Fibroblast of villous mesenchyme (primary cell): ENCODE measurements around the gene LLGL1. TPM values are rescaled to one million over a fixed set of nuclear protein-coding genes. Genes with fewer than 3 reads are reported as not detected.
A peak's percentile ranks its signal among the peaks of the same experiment; 100 is the strongest.

Source experiments
- DNase-seq: peaks from one replicate; pipeline ENCODE4 v3.0.0-alpha.2; 2010; ENCODE audit warnings: low read depth
- H3K4me3 ChIP-seq: 2 replicates; pipeline ENCODE4 v1.5.1; 2011; ENCODE audit warnings: low read depth, mild to moderate bottlenecking, low read length
- total RNA-seq: library from RNA; depleted of rRNA; stranded (reverse); fragments of >200 nt; gene quantifications from 2 replicates; pipeline ENCODE4 v1.2.3, GENCODE V29; 2012
- TF ChIP-seq, protein P1 (sequence below): IDR thresholded peaks from 2 replicates; pipeline ENCODE4 v1.5.1; 2012; ENCODE audit warnings: low read depth, mild to moderate bottlenecking, low read length; ENCODE audit not compliant: insufficient read depth

LLGL1 gene
- total RNA-seq, 1 donor, result 44.0 TPM

DNA sequence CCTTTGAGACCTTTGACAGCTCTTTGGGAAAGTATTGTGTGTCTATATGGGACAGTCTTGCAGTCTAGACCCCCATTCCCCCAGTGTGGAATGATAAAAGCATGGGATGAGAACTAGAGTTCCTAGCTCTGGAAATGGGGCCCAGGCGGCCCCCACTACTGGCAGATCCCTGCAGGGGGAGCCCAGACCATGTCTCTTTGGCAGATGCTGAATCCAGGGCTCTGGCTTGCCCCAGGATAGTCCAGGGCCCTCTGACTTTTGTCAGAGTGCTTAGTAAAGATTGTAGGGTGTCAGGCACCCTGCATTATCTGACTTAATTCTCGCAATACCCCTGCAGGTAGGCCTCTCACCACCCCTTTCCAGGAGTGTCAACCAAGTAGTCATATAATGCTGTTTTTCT lies 33.5 kb upstream of the LLGL1 start:
- TF ChIP-seq, protein P1, sequence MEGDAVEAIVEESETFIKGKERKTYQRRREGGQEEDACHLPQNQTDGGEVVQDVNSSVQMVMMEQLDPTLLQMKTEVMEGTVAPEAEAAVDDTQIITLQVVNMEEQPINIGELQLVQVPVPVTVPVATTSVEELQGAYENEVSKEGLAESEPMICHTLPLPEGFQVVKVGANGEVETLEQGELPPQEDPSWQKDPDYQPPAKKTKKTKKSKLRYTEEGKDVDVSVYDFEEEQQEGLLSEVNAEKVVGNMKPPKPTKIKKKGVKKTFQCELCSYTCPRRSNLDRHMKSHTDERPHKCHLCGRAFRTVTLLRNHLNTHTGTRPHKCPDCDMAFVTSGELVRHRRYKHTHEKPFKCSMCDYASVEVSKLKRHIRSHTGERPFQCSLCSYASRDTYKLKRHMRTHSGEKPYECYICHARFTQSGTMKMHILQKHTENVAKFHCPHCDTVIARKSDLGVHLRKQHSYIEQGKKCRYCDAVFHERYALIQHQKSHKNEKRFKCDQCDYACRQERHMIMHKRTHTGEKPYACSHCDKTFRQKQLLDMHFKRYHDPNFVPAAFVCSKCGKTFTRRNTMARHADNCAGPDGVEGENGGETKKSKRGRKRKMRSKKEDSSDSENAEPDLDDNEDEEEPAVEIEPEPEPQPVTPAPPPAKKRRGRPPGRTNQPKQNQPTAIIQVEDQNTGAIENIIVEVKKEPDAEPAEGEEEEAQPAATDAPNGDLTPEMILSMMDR, result peak; percentile 46
- no peak for DNase-seq
- no peak overlapping the region for H3K4me3 ChIP-seq

DNA sequence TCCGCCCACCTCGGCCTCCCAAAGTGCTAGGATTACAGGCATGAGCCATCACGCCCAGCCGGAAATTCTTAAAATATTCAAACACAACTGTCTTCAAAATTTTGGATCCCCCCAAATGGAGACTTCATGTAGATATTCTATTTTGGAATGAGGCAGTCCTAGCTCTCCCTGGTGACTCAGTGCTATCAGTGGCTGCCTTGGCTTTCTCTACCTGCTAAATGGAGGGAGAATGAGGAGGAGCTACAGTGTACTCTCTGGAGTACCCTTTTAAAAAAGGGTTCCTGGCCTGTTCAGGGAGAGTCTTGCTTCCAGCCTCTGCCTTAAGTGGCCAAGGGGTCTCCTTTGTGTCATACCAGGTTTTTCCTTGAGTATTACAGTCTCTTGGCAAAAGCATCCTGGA lies 31.0 kb upstream of the LLGL1 start:
- TF ChIP-seq, protein P1, result no peak

DNA sequence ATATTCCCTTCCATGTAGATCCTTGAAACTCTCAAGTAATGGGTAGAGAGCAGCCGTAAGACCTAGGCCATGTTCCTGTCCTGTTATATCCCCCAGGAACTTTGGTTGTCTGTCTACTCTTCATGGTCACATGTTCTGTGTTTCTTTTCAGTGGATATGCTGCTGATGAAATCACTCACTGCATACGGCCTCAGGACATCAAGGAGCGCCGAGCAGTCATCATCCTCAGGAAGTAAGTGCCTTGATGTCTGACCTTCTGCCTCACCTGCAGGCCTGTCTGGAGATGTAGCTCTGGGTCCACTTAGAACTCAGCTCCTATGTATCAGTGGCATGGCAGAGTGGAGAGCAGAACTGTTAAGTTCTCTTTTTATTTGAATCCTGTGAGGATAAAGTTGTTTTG lies 30.6 kb upstream of the LLGL1 start:
- no peak overlapping the region for H3K4me3 ChIP-seq
- DNase-seq, result no peak
- TF ChIP-seq, protein P1, result no peak

More for the DNA sequence above, 31.0 kb upstream of the LLGL1 start:
- no peak for DNase-seq
- H3K4me3 ChIP-seq, result no peak overlapping the region

DNA sequence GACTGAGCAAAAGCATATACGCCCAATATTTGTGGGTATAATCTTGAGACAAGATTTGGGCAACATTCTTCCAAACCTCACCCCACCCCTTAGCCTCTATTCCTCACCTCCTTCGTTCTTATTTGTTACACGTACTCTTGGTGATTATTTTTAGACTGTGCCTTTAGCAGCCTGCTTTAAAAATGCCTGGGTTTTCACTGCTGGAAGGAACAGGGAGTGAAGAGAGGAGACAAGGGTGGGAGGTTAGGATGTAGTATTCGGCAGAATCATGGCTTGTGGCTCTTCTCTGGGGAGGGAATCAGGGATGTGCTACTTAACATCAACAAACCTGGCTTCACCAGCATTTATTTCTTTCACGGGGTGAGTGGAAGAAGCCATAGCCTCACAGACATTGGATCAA lies 30.2 kb upstream of the LLGL1 start:
- no peak for DNase-seq
- H3K4me3 ChIP-seq, result no peak overlapping the region
- TF ChIP-seq, protein P1, result no peak

DNA sequence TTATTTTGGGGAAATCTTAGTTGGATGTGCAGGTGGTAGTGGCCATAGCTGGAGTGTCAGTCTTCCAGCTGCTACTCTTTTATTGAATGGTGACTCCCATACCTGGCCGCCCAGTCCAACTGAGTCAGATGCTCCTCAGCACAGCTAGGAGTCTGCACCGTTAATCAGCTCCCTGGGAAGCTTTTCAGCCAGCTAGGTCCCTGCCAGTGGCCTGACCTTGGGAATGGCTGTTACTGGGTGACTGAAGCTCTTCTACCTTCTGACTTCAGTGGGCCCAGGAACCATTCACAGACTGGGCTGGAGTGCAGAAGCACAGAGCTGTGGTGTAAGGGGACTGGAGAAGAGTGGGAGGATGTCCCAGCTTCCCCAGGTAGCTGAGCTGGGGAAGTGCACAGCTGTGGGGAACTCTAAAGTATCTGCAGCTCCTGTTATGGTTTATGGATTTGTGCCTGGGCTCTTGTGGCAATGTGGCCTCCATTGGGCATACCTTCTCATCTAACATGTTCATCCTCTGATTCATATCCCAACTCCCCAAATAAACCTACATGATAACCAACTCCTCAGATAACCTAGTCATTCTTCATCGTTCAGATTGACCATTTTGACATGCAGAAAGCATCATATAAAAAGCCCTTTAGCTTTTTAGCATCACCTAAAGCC lies 27.8 kb upstream of the LLGL1 start:
- H3K4me3 ChIP-seq, result no peak overlapping the region
- TF ChIP-seq, protein P1, result no peak
- DNase-seq, result no peak

DNA sequence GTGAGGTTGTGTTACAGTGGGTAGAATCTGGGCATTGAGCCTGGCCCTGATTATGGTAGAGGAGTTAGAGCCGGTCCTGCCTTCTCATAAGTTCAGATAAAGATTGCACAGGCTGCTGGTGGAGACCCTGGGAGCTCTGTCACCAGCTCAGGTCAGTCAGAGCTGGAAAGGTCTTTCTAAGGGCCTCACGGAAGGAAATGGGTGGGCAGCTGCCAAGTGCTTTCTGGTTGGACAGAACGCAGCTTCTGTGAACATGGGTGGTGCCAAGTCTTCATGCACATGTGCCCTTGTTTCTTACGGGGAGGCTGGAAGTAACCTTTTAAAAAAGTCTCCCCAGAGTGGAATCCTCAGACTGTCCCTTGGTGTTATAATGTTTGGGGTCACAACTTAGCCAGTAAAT lies 26.9 kb upstream of the LLGL1 start:
- TF ChIP-seq, protein P1, result no peak
- DNase-seq, result no peak
- H3K4me3 ChIP-seq, result no peak overlapping the region

DNA sequence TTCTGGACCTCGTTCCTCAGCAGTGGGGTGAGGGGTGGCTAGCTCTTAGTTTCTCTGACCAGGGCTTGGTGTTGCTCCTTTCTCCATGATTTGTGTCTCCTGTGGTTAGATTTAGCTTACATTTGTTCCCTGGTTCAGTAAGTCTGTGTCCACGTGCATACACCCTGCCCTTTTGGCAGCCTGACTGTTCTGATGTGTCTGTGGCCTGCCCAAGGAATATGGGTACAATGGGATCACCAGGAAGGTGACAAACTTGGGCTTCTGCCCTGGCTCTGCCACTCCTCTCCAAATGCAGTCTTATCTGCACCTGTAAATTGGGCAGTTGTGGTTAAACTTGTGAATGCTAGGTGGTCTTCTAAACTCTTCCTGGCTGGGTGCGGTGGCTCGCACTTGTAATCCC lies 24.3 kb upstream of the LLGL1 start:
- H3K4me3 ChIP-seq, result no peak overlapping the region
- TF ChIP-seq, protein P1, result no peak
- DNase-seq, result no peak
